NCI-H226 (cell line): ENCODE measurements around the gene LYVE1.

ENCODE experiments used
- DNase-seq: peaks from one replicate; pipeline ENCODE4 v3.0.0-alpha.2; 2015

LYVE1 gene

DNA sequence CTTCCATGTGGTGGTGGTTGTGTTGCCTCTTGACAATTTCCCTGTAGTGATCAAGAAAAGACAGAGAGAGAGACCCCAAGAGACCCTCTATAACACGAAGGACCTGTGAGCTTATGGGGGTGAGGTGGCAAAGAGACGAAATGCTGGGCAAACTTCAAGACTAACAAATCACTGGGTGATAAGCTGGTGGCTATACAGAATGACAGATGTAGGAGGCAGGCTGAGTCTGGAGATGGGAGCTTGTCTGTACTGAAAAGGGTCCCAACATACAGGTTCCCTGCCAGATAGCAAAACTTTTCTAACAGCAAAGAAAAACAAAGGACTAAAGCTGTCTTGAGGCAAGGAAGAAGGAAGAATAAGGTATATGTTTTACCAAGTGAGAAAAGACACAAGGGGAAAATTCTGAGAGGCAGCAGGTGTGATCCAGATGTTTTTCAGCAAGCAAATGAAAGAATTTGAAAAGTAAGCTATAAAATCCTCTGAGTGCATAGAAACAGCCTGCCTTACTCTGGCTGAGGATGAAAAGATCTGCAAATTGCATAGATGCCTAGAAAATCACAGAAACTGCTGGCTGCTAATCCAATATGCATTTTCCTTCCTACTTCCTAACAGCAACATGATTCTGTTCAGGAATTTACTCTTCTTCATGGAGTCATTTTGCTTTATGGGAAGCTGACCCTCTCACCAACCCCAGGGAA is 21.9 kb upstream of the LYVE1 start:
- no peak for DNase-seq

DNA sequence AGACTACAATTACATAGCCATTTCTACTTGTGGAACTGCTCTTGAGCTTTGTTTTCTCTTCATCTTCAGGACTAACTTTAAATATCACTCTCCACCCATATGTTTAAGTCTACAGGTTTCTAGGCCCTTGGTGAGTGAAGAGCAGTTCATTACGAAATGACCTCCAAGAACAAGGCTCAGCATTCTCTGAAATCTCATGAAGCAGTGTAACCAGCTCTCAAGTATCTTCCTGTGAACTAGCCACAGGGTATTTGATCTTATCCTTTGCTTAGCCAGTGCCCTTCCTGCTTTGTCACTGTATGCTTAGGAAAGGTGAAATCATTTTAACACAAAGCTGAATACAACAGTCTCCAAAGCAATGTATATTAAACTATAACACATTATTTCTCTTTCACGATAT is 20.4 kb upstream of the LYVE1 start:
- no peak for DNase-seq

DNA sequence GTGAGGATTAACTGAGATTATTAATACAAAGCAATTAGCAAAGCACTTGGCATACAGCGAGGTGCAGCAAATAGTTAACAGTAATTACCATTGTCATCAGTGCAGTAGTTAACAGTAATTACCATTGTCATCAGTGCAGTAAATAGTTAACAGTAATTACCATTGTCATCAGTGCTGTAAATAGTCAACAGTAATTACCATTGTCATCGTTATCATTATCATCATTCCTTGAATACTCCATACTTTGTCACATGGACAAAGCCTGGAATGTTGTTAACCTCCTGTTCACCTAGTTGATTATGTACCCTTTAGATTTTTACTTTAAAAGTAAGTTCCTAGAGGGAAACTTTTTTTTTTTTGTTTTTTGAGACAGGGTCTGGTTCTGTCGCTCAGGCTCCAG is 19.5 kb upstream of the LYVE1 start:
- DNase-seq = no peak

DNA sequence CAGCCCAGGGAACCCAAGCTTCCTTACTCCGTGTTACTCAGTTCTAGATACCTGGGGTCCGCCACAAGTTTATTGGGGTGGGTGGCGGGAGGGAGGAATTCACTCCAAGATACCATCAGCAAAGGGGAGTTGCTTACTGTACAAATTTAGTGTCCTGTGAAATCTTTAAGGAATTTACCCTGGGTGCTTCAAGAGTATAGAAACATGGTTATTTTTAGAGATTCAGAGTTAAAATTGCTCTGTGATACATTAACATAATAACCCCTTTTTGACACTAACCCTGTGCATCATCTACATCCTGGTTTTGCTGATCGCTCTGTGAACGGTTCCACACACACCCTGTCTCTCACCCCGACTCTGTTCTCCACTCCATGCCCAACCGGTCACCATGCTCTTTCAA is 18.9 kb upstream of the LYVE1 start:
- DNase-seq = no peak

DNA sequence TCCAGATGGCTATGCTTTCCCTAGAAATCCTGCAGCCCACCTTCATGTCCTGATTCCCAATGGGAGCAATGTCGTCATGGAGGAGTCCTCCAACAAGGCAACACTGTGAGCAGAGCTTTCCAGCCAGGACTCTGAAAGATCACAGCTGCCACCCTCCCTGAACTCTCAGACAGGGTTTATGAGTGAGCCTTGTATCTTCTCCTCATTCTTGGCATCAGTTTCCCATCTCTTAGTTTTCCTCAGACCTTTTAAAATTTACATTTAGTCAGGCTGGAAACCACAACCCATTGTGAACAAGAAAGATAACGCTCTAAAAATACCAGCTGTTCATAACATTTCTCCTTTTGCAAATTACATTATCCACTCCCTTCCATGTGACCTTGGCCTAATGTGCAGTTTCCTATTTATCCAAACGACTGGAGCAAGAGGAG is 15.6 kb upstream of the LYVE1 start:
- DNase-seq = no peak

DNA sequence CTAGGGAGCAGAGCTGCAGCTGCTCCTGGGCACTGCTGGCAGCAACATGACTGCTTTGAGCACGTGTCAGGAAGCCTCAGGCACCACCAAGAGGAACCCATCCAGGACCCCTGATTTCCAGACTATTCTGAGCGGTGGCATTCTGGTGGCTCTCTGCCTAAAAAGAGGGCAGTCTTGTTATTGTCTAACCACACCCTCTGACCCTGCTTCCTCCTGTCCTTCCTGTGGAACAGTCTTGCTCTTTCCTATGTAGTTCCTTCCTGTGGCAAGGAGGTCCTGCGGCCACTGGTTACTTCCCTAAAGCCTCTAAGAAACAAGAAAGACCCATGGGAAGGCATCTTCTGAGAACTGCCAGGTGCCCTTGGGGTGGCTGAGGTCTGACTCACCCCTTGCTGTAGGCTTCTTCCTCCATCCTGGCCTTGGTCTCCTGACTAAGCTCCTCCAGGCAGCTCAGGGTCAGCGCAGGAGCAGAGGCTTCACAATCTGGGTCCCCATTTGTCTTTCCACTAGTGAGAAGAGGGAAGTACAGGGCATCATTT is 13.1 kb upstream of the LYVE1 start:
- DNase-seq = no peak

DNA sequence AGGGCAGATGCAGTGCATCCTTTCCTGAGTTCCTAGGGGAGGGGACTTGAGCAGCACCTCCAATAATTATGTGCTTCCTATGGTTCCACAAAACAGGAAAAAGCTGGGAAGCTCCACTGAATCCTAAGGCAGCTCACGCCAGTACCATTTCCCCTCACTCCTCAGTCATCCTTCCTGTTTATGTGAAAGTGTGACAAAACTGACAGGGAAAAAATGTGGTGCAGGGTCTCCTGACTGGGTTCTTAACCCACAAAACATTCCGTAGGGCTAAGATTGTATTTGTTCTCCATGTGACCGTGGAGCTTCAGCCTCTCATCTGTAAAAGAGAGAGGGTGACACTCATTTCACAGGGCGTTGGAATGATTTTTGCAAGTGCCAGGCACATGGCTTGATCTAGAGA is 12.2 kb upstream of the LYVE1 start:
- DNase-seq = no peak

DNA sequence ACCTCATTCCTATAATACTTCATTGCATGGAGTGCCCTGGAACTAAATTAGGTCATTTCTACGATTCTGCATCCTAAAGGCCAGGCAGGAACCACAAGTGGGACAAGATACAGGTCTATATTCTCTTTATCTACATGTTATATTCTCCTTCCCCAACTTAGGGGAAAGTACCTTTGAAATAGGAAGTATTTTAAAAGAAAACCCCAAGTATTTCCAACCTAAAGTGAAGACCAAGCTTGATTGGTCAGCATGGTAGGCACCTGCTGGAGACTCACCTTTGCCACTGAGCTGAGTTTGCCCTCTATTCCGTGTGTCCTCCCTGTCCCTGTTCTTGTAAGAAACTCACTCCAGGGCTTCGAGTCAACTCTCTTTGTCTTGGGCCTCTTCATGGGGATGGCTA is 11.2 kb upstream of the LYVE1 start:
- DNase-seq = no peak

DNA sequence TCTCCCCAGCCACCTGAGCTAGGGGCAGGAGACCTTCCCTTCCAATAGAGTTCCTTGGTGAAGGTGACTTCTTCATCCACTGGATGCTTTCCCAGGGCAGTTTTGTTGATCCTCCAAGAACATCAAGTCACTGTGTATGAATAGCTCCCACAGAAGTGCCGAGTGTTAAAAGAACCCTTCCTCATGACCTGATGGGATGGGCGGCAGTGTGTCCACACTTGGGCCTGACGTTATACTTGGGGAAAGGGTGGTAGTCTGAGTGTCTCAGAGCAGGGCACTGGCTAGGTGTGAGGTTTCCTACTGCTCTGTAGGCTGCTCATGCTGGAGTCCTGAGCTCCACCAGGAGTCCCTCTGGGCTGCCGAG is 7.6 kb upstream of the LYVE1 start:
- DNase-seq = no peak

DNA sequence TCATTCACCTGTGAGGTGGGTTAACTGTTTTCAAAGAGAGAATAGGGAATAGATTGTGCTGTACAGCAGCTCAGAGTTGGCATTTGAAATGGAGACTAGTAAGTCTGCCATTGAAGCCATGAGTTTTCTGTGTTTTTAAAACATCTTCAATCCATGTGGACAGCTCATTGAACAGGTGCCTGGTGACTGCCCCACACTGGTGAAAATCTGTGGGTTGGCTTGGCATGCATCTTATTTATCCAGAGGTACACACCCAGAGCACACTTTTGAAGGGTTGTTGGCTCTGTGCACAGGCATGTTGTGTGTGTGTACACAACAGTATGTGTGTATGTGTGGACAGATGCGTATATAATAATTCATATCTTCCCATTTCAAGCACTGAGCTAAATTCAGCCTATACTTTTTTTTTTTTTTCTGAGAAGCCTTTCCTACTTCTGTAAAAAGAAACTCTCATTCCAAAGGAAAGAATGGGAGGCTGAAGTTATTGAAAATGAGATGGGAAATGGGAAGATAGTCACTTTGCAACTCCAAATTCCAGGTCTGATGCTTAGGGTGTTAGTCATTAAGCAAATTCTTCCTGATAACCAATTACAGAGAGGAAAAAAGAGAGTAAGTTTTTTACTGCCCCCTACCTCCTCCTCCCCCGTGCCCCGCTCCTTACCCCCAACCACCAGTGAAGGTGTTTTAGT is 7.0 kb upstream of the LYVE1 start:
- no peak for DNase-seq

DNA sequence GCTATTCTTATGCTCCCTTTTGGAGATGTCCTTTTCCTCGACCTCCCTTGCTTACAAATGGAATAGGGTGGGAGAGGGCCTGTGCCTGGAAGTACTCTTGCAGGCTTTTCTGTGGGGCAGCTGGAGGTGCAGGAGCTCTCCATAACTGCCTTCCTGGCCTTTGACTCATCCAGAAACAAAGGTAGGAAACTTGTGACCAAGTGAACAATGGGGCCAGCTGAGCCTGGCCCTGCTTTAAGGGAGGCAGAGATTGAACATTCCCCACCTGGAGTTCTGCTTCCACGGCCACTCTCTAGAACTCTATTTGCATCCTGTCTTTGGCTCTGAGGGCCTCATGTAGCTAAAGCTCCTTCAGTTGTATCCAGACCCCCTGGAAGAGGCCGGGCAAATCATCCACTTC is 5.1 kb upstream of the LYVE1 start:
- no peak for DNase-seq

DNA sequence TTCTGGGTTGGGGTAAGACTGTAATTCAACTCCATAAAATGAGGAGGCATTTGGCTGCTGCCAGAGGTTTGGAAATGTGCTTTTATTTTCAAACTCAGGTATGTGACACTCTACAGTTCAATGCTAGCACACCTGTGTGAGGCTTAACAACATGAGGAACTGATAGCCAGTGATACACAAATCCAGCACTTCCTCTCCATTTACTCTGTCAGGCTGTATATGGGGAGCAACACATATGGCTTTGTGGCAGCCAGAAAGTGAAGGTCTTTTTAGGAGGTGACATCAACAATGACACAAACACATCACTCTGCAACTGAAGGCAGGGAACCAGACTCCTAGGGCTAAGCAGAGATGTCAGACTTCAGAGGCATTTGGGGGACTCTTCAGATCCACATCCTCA is 4.6 kb upstream of the LYVE1 start:
- no peak for DNase-seq

DNA sequence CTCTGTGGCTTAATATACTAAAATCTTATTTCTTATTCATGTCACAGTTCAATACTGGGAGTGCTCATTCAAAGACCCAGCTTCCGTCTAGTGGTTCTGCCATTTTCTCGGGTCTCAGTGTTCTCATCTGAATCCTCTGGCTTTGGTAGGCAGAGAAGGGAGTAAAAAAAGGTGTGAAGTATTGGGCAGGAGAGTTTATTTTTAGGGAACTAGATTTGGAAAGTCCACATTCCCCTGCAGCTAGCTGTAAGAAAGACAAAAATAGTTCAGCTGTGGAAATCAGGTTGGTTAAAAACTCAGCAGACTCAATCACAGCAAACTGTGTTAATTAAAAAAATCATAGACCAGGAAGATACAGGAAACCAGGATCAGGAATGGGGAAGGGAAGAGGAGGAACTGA is 4.1 kb upstream of the LYVE1 start:
- no peak for DNase-seq

DNA sequence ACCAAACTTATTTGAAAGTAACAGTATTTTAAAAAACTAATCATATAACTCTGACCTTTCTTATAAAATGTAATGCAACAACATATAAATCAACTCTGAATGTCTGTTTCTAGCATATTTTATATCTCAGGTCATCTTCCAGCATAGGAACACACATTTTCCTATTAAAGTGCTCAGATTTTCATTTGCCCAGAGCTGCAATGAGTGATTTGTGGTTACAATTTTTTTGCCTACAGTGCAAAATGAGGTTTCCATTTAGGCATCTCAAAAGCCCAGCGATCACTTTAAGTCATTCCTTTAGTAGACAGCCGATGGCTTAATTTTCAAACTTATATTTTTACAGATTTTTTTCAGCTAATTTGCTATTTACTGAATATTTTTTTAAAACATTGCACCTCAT is 1.0 kb downstream of the LYVE1 start:
- DNase-seq = no peak

DNA sequence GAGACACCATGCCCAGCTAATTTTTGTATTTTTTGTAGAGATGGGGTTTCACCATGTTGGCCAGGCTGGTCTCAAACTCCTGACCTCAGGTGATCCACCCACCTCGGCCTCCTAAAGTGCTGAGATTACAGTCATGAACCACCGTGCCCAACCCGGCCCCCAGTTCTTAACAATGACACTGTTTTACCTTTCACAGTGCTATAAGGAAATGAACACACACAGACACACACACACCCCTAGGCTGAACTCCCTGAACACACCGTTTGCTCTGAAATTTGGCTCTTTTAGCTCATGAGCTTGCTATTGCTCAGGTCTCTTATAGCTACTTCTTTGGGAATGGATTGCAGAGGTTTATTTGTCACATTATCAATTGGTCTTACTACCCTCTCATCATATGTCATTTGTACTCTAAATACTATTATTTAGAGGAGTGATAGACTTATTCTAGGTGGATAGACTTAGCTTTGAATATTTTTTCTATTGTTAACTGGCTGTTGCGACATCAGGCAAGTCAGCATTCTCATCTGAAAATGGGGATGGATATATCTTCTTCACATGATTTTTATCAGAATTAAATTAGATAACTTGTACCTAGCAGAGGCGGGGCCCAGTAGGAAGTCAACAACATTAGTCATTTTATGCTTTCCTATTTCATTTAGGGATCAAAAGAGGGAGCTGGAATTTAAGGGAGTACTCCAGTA is 2.1 kb downstream of the LYVE1 start:
- DNase-seq = no peak

DNA sequence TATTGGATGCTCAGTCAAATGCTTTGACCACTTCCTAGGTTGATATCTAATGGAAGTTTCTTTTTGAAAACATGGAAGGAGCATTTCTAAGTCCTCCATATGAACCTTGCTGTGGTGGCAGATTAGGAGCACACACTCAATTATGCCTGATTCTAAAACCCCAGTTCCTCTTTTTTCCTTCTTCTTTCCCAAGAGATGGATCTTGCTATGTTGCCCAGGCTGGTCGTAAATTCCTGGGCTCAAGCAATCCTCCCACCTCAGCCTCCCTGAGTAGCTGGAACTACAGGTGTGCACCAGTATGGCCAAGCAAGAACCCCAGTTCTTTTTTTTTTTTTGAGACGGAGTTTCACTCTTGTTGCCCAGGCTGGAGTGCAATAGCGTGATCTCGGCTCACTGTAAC is 3.0 kb downstream of the LYVE1 start:
- no peak for DNase-seq

DNA sequence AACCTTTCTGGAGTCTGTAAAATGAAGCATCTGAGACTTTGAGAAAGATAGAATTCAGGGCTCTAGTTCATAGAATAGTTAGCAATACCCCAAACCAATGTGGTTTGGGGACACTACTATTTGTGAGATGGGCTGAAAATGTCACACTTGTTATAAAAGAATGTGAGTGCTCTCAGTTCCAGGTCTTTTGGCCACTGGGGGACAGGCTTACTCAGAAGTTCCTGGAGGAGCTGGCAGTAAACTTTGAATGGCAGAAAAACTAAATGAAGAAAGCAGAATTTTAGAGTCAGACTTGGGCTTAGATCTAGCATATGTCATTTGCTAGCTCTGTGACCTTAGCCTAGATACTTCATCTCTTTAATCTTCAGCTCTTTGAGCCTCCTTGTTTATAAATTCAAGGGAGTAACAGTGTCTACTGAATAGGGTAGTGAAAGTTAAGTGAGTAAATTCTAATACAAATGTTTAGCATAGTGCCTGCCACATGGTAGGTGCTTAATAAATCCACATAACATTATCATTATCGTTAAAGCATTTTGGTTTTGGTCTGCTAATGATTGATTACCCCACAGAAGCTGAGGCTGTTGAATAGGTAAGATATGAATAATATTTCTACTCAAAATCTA is 3.7 kb downstream of the LYVE1 start:
- no peak for DNase-seq

DNA sequence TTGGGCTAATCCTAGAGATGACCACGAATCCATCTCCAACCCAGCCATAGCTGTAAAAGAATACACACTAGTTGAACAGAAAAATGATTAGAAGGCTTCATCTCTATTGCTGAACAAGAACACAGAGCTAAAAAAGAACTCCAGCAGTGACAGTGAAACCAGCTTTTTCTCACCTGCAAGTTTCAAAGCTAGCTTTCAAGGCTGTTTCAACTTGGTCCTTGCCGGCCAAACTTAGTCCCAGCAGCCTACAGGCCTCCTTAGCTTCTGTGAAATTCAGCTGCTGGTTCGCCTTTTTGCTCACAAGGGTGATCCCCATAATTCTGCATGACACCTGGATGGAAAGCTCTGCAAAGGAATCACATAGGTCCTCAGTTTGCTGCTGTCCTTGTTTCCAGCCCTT is 4.4 kb downstream of the LYVE1 start:
- DNase-seq = no peak

DNA sequence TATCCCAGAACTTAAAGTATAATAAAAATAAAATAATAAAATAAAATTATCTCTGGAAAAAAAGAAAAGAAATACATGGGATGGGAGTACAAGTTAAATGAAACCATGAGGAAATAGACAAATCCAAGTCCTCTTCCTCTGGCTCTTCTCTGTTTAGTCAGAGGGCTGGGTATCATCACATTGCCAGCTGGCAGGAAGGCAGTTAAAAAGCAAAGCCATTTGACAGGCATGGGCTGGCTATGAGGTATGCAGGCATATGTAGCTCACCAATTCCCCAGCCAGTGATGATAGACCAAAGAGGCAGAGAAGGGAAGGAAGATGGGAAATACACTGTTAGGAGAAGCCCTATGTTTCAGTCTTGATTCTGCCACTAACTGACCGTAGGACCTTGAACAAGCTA is 6.5 kb downstream of the LYVE1 start:
- no peak for DNase-seq

DNA sequence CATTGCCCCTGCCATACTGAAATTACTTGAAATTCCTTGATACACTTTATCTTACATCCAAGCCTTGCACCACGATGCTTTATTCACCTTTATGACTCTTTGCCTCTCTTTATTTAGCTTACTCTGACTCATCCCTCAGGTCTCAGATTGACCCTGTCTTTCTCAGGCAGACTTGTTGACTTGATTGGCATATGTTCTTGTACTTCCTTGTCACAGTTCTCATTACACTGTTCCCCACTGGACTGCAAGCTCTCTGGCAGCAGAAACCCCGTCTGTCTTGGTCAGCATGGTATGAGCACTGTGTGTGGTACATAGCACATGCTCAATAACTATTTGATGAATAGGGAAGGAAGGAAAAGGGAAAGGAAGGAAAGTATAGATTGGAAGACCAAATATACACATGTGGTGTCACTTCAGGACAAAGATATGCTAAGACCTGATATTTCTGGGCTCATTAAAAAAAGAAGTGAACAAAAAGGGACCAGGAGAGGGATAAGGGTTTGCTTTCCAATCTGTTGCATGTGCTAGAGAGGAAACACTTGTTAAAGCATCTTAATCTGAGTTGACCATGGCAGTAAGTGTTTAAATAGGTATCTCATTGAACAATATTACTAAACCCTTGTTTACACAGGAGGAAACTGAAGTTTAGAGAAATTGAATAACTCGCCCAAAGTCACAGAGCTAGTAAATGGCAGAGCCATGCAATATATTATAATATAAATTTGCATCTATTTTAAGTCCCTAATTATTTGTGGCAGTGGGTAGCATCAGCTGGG is 7.2 kb downstream of the LYVE1 start:
- DNase-seq = no peak

DNA sequence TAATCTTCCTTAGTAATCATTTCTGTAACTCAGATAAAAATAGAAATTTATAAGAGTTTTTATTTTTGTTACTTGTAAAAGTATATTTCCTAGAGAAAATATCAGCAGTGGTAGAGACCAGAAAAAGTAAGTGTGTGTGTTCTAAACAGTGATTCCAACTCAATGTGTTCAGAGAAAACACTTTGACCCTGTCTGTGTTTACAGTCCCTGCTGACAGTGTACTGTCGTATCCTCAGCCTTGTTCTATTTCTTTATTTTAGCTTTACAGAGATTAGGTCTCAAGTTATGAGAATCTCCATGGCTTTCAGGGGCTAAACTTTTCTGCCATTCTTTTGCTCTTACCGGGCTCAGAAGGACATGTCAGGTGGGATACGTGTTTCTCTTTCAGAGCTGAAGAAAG is 10.2 kb downstream of the LYVE1 start:
- DNase-seq = no peak

DNA sequence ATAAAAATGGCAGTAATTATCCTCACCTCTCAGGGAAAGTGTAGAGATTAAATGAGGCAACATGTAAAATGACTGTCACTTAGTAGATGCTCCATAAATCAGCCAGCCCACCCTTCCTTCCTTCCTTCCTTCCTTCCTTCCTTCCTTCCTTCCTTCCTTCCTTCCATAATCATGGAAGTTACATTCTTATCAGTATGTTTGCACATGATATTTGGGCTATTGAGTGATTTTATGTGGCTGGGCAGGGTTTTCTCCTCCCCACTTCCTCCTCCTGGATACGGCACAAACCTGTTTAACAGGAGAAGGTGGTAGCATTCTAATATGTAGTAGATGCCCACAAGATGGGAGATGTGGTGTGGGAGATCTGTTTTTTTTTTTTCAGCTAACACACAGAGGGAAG is 11.9 kb downstream of the LYVE1 start:
- no peak for DNase-seq

DNA sequence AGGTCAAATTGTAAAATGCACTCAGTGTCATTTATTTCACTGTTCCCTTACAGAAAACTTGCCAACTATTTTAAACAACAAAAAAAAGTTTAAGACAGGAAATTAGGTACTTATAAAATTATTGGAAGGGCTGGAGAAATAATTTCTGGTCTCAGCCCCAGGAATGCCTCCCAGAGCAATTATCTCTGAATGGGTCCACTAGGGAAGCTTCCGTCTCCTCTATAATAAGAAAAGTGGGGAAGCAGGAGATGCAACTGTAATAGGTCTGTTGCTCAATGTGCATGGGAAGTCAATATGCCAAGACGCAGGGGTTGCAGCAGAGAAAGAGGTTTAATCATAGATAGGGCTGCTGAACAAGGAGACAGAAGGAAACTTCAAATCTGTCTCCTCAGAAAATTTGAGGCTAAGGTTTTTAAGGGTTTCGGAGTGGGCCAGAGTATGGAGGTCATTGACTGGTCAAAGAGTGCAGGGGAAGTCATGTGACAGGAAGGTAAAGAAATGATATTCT is 16.6 kb downstream of the LYVE1 start:
- no peak for DNase-seq
